GM19099 (cell line): Measurements from ENCODE around the gene HERC5.
A peak's percentile ranks its signal among the peaks of the same experiment; 100 is the strongest.

Experiments used
- POLR2A ChIP-seq: IDR thresholded peaks from 3 replicates; pipeline ENCODE4 v1.6.1; 2011; ENCODE audit warnings: low read depth; ENCODE audit not compliant: insufficient read length; ENCODE audit errors: extremely low read depth

HERC5 gene

GRCh38 chr4:88489100-88489761 is 32.3 kb downstream of the HERC5 start:
- no peak for TF ChIP-seq POLR2A

- no peak for TF ChIP-seq POLR2A
Measured at GRCh38 chr4:88497859-88498409, 41.0 kb downstream of the HERC5 start.

- TF ChIP-seq POLR2A = no peak
Measured at GRCh38 chr4:88503344-88503743, 46.4 kb downstream of the HERC5 start.

DNA sequence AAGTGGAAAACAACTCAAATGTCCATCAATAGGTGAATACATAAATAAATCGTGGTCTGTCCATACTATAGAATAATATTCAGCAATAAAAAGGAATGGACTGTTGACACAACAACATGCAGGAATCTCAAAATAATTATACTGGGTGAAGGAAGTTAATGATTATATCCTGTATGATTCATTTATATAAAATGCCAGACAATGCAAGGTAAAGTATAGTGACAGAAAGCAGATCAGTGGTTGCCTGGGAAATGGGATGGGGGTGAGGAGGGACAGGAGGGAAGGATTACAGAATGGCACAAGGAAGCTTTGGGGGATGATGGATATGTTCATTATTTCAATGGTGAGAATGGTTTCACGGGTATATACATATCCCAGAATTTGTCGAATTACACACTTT is 54.3 kb downstream of the HERC5 start:
- TF ChIP-seq POLR2A = no peak

GRCh38 chr4:88514557-88515511 is 57.9 kb downstream of the HERC5 start:
- no peak for TF ChIP-seq POLR2A

DNA sequence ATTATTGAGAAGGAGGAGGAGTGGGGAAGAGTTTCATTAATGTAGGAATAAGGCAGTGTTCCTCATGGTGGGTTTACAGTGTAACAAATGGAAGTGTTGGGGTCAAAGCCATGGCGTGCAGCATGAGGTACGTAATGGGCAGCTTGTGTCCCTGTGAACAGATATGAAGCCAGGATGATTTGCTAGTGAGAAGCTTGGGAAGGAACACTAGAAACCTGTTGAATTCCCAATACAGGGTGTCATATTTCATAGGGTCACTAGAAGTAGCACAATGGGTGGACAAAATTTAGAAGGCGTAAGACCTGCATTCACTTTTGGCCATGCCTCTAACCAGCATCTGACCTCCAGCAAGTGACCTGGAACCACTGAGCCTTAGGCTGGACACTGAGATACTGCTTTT is 59.8 kb downstream of the HERC5 start:
- no peak for TF ChIP-seq POLR2A

GRCh38 chr4:88517825-88518224 is 60.9 kb downstream of the HERC5 start:
- TF ChIP-seq POLR2A = no peak

- no peak for TF ChIP-seq POLR2A
Measured at GRCh38 chr4:88518911-88519310, 62.0 kb downstream of the HERC5 start.

DNA sequence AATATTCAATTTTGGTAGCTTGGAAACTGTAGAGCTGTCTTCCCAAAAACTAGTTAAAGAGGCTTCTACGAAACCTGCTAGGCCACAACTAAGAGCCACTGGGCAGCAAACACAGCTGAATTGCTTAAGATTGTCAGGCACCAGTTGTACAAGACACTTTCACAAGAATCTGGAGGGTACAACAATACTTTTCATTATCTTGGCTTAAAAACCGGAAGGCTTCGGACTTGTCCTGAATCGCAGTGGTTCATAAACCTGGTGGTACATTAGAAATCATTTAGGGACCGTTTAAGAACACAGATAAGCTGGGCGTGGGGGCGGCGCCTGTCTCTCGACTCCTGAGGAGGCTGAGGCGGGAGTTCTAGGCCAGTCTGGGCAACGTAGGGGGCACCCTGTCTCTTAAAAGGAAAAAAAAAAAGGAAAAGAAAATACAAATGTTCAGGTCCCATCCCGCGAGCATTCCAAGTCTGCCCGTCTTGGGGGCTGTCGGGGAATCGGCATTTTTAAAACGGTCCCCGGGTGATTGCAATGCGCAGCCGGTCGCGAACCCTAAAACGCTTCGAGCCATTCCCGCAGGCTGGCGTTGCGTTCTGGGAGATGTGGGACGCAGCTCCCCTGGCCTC is 65.9 kb downstream of the HERC5 start:
- no peak for TF ChIP-seq POLR2A

GRCh38 chr4:88523325-88524129 is 66.6 kb downstream of the HERC5 start, which contains the start of gene PYURF:
Gene PYURF (minus strand): TSS chr4:88523776. CDS start chr4:88523700, 76 bp downstream.
- peak; percentile 92 for TF ChIP-seq POLR2A

DNA sequence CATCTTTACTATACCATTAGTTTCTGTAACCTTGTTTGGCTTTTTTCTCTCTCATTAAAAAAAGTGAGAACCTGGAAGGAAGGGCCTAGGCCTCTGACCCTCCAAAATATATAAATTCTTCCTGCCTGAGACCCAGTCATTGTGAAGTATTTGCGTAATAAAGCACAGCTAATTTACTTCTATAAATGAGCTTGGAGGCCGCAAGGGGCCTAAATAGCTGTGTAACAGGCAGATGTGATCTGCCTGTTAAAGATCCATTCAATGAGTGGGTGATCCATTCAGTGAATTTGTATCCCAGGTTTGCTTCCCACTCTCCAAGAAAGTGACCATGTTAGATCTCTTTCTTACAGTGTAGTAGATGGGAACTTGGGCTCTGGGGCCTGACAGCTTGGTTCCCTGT is 67.3 kb downstream of the HERC5 start:
- TF ChIP-seq POLR2A = no peak

GRCh38 chr4:88526221-88526815 is 69.4 kb downstream of the HERC5 start:
- TF ChIP-seq POLR2A = no peak

GRCh38 chr4:88527787-88528186 is 70.9 kb downstream of the HERC5 start:
- no peak for TF ChIP-seq POLR2A

DNA sequence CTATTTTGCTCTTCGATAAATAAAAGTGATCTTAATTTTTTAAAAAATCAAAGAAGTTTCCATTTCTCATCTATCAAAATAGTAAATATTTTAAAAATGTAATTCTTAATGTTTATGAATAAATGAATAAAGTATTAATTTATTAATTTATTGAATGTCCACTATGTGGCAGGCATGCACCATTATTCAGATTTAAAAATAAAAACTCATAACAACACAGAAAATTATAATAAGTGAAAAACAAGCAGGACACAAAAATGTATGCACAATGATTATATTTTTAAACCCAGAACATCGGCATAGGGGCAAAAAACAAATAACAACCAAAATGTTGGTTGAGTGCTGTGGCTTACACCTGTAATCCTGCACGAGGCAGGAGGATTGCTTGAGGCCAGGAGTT is 71.9 kb downstream of the HERC5 start:
- no peak for TF ChIP-seq POLR2A
